Left lung (tissue), 10 donors: Measurements from ENCODE around the gene ACTN4. TPM values are rescaled to one million over a fixed set of nuclear protein-coding genes. Genes with fewer than 3 reads are reported as not detected.

Source experiments
- ATAC-seq: fragments of 200-7000 bp; cut with Tn5 transposase; one replicate; pipeline ENCODE4 v1.9.1; 2020; ENCODE audit warnings: moderate library complexity
- DNase-seq, 4 donors: peaks; one replicate each; pipeline ENCODE4 v3.0.0-alpha.2; 2013 to 2020
- H3K27ac ChIP-seq, 2 donors: fragments of 200-600 bp; sonication (generic) in 1 of 2; one replicate each; pipeline versions ENCODE4 v1.5.0 to v1.8.0; 2020 to 2021
- H3K27me3 ChIP-seq, 2 donors: fragments of 200-600 bp; sonication (generic) in 1 of 2; one replicate each; pipeline versions ENCODE4 v1.5.0 to v1.8.0; 2020 to 2021
- H3K36me3 ChIP-seq, 2 donors: fragments of 200-600 bp; sonication (generic) in 1 of 2; one replicate each; pipeline versions ENCODE4 v1.5.0 to v1.8.0; 2020 to 2021
- H3K4me1 ChIP-seq, 2 donors: fragments of 200-600 bp; one replicate each; pipeline ENCODE4 v1.8.0; 2021
- H3K4me3 ChIP-seq, 2 donors: fragments of 200-600 bp; sonication (generic) in 1 of 2; one replicate each; pipeline versions ENCODE4 v1.5.0 to v1.8.0; 2020 to 2021; ENCODE audit warnings: mild to moderate bottlenecking in 1 of 2
- H3K9me3 ChIP-seq, 2 donors: fragments of 200-600 bp; sonication (generic) in 1 of 2; one replicate each; pipeline versions ENCODE4 v1.5.0 to v1.8.0; 2020 to 2021
- CTCF ChIP-seq, 2 donors: fragments of 200-600 bp; sonication (generic) in 1 of 2; IDR thresholded peaks; one replicate each; pipeline versions ENCODE4 v1.5.0 to v1.8.0; 2021; ENCODE audit warnings: antibody characterized with exemption in 2 of 2
- intact Hi-C, 2 donors: fragments of 100-400 bp; cut with DNase I; formaldehyde crosslinking; loops; one replicate each; pipeline versions ENCODE4 v1.11.2 to v1.14.2; 2022
- polyA plus RNA-seq, 6 donors: library from polyadenylated mRNA; unstranded; fragments of 120-200 nt; gene quantifications; one replicate each; pipeline ENCODE4 v1.2.1, GENCODE V29; 2013; ENCODE audit not compliant: insufficient read length in 6 of 6
- total RNA-seq, 2 donors: library from RNA; stranded (reverse); fragmentation: NEBNext Ultra II Directional; extraction: Animal tissue kit (Norgen Biotek cat#: 25700); gene quantifications; one replicate each; pipeline ENCODE4 v1.2.1, GENCODE V29; 2021
- donor health status: DM: no; HTN: yes; CAD: no.
- donor health status: DM: no; HTN: no; CAD: no.

ACTN4 gene
- total and polyA plus RNA-seq, 8 donors = 373 to 647 (median 402) TPM

GRCh38 chr19:38665950-38666662 lies 18.7 kb downstream of the ACTN4 start:
- no peak for TF ChIP-seq CTCF (IDR thresholded peaks at IDR 0.05)
- ATAC-seq = peak; percentile 58

GRCh38 chr19:38666663-38667511 lies 19.4 kb downstream of the ACTN4 start:
- Histone ChIP-seq H3K4me3 (no peak overlapping the region), H3K27me3 (no peaks in the 10 kb centered on the region), H3K36me3 (peaks cover 0 to 5% of the 10 kb centered on the region in 2 donors), H3K27ac (peak overlapping the region; percentile 86 to 93), H3K9me3 (no peaks in the 10 kb centered on the region), H3K4me1 (peaks cover 75 to 100% of the 10 kb centered on the region in 2 donors)
- DNase-seq = peak in 1 of 4 donors; percentile 73
- peak; percentile 25 for ATAC-seq
- no peak for TF ChIP-seq CTCF (IDR thresholded peaks at IDR 0.05)
- intact Hi-C loops = no loop called here

More at GRCh38 chr19:38665950-38666662, 18.7 kb downstream of the ACTN4 start:
- Histone ChIP-seq H3K27me3 (no peaks in the 10 kb centered on the region), H3K4me1 (peaks cover 72 to 100% of the 10 kb centered on the region in 2 donors), H3K27ac (peak overlapping the region; percentile 86 to 93), H3K4me3 (no peak overlapping the region), H3K9me3 (no peaks in the 10 kb centered on the region), H3K36me3 (peaks cover 0 to 6% of the 10 kb centered on the region in 2 donors)
- intact Hi-C loops = no loop called here
- peak in 2 of 4 donors; percentile 72 to 74 for DNase-seq

DNA sequence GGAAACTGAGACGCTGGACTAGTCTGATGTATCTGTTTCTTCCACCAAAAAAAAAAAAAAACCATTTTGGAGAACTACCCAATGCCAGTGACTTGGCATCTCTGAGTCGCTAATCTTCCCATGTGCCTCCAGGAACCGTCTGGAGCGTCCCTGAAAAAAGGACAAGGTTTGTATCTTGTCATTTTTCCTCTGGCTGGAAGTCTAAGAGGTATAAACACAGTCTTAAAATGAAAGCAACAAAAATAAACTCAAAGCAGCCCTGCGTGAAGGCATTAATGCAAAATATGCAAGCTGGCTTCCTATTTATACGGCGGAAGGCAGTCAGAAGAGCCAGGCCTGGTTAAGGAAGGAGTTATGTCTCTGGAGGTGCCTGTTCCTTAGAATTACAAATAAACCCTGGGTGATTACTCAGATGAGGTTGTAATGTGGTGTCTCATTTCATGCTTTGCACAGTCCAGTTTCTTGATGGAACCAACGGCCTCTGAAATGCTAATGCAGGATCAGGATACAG lies 20.3 kb downstream of the ACTN4 start:
- intact Hi-C loops = no loop called here
- no peak overlapping the region for H3K4me3 ChIP-seq
- peak overlapping the region; percentile 86 to 93 for H3K27ac ChIP-seq
- H3K4me1 ChIP-seq = peaks cover 69 to 94% of the 10 kb centered on the region in 2 donors
- ATAC-seq (no peak), DNase-seq (no peak)
- no peak for TF ChIP-seq CTCF (IDR thresholded peaks at IDR 0.05)
- H3K9me3 ChIP-seq = no peaks in the 10 kb centered on the region
- H3K27me3 ChIP-seq = no peaks in the 10 kb centered on the region
- peaks cover 0 to 10% of the 10 kb centered on the region in 2 donors for H3K36me3 ChIP-seq

GRCh38 chr19:38669552-38669951 lies 22.1 kb downstream of the ACTN4 start:
- no peak for DNase-seq
- no peak for ATAC-seq
- H3K4me1 ChIP-seq = peaks cover 50 to 88% of the 10 kb centered on the region in 2 donors
- H3K27me3 ChIP-seq = no peaks in the 10 kb centered on the region
- no peaks in the 10 kb centered on the region for H3K9me3 ChIP-seq
- no peak overlapping the region for H3K4me3 ChIP-seq
- intact Hi-C loops = no loop called here
- no peak for TF ChIP-seq CTCF (IDR thresholded peaks at IDR 0.05)
- H3K27ac ChIP-seq = peak overlapping the region; percentile 44 to 86
- H3K36me3 ChIP-seq = peaks cover 0 to 13% of the 10 kb centered on the region in 2 donors
